Bronchial epithelial cell (primary cell): ENCODE measurements around the gene REXO4. TPM values are rescaled to one million over a fixed set of nuclear protein-coding genes. Genes with fewer than 3 reads are reported as not detected.

Source experiments
- DNase-seq: peaks from one replicate; pipeline ENCODE4 v3.0.0-alpha.2; 2010; ENCODE audit warnings: low read depth
- FAIRE-seq: peaks from 2 replicates; lab custom pipeline; 2011; peaks lifted over from hg19 to GRCh38; lab: Jason Lieb, UNC
- H3K27me3 ChIP-seq: 2 replicates; pipeline ENCODE4 v1.5.1; 2011; ENCODE audit warnings: low read length; ENCODE audit not compliant: control insufficient read depth, insufficient read depth
- H3K36me3 ChIP-seq: 2 replicates; pipeline ENCODE4 v1.5.1; 2011; ENCODE audit warnings: low read length; ENCODE audit not compliant: control insufficient read depth, insufficient read depth
- H3K4me3 ChIP-seq: 2 replicates; pipeline ENCODE4 v1.5.1; 2011; ENCODE audit warnings: mild to moderate bottlenecking, low read depth, low read length, control low read depth
- total RNA-seq: library from RNA; depleted of rRNA; stranded (reverse); fragments of >200 nt; gene quantifications from 2 replicates; pipeline ENCODE4 v1.2.1, GENCODE V29; 2014
- TF ChIP-seq, protein P1 (sequence below): IDR thresholded peaks from 2 replicates; pipeline ENCODE4 v1.5.1; 2011; ENCODE audit warnings: mild to moderate bottlenecking, moderate library complexity, low read length, control low read depth, inconsistent platforms; ENCODE audit not compliant: insufficient read depth, severe bottlenecking

Gene REXO4
- total RNA-seq, 1 donor from 2014 or later, result 15.5 TPM

DNA sequence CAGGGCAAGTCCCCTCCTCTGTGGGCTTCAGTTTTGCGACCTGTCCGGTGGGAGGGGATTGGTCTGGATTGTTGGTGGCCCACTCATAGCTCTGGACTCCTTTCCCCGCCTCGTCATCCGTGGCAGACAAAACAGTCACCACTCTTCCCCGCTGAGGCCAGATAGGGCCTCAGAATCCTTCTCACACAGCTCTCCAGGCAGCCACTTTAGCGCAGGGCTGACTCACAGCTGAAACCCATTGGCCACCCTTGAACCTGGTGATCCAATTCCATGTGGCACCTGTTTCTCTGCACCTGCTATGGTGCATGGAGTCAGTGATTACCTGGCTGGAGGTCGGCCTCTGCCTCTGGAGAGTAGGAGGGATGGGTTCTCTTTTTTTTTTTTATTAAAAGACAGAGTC lies 26.2 kb upstream of the REXO4 start:
- no peak overlapping the region for H3K4me3 ChIP-seq
- FAIRE-seq, result no peak
- peaks cover 3% of the 10 kb centered on the region for H3K27me3 ChIP-seq
- peak; percentile 12 for DNase-seq
- TF ChIP-seq, protein P1, sequence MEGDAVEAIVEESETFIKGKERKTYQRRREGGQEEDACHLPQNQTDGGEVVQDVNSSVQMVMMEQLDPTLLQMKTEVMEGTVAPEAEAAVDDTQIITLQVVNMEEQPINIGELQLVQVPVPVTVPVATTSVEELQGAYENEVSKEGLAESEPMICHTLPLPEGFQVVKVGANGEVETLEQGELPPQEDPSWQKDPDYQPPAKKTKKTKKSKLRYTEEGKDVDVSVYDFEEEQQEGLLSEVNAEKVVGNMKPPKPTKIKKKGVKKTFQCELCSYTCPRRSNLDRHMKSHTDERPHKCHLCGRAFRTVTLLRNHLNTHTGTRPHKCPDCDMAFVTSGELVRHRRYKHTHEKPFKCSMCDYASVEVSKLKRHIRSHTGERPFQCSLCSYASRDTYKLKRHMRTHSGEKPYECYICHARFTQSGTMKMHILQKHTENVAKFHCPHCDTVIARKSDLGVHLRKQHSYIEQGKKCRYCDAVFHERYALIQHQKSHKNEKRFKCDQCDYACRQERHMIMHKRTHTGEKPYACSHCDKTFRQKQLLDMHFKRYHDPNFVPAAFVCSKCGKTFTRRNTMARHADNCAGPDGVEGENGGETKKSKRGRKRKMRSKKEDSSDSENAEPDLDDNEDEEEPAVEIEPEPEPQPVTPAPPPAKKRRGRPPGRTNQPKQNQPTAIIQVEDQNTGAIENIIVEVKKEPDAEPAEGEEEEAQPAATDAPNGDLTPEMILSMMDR, result no peak
- H3K36me3 ChIP-seq, result no peaks in the 10 kb centered on the region

DNA sequence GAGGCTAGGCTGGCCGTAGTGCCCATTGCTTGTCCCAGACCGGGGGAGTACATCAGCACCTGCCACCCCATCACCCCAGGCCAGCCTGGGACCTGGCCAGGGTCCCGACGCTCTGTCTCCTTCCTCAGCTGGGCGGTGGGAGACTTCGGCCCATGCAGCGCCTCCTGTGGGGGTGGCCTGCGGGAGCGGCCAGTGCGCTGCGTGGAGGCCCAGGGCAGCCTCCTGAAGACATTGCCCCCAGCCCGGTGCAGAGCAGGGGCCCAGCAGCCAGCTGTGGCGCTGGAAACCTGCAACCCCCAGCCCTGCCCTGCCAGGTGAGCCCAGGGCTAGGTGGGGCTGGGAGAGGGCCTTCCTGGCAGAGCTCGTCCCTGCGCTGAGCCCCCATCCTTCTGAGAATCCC lies 25.4 kb upstream of the REXO4 start:
- DNase-seq (no peak), FAIRE-seq (no peak)
- TF ChIP-seq, protein P1, result no peak
- H3K4me3 ChIP-seq, result no peak overlapping the region
- peaks cover 3% of the 10 kb centered on the region for H3K27me3 ChIP-seq
- H3K36me3 ChIP-seq, result no peaks in the 10 kb centered on the region

DNA sequence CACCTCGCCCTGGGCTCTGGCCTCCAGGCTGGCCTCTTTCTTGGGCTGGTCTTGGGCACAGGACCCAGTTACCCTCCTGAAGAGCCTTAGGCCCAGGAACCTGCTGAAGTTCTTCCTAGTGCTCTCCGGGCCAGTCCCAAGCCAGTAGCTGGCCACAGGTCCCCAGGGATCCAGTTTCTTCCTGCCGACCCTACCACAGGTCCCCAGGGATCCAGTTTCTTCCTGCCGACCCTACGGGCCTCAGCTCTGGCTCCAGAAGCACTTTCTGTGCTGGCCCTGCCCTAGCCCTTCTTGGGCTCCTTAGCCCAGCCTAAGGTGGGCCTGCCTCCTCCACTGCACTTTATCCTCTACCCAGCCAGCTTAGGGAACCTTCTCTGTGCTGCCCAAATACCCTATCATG lies 23.8 kb upstream of the REXO4 start:
- no peak overlapping the region for H3K4me3 ChIP-seq
- no peak for FAIRE-seq

DNA sequence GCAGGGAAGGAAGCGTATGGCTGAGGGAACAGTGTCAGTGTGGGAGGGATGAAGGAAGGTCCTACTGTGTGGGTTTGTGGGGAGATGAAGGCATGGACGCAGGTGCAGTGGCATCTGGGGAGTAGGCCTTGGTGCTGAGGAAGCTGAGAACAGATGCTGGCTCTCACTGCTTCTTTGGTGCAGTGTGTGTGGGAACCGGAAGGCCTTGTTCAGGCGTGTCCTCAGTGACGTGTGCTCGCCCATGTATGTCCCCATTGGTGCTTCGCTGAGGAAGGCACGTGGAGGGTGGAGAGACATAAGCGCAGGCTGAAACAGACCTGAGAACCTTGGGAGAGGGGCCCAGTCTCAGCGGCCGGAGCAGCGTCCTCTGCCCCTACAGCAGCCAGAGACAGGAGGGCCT lies 23.1 kb upstream of the REXO4 start:
- H3K27me3 ChIP-seq, result peaks cover 3% of the 10 kb centered on the region
- DNase-seq, result no peak
- TF ChIP-seq, protein P1, result no peak

More for the DNA sequence above, 23.8 kb upstream of the REXO4 start:
- peaks cover 3% of the 10 kb centered on the region for H3K27me3 ChIP-seq
- DNase-seq, result no peak
- TF ChIP-seq, protein P1, result no peak
- H3K36me3 ChIP-seq, result no peaks in the 10 kb centered on the region

DNA sequence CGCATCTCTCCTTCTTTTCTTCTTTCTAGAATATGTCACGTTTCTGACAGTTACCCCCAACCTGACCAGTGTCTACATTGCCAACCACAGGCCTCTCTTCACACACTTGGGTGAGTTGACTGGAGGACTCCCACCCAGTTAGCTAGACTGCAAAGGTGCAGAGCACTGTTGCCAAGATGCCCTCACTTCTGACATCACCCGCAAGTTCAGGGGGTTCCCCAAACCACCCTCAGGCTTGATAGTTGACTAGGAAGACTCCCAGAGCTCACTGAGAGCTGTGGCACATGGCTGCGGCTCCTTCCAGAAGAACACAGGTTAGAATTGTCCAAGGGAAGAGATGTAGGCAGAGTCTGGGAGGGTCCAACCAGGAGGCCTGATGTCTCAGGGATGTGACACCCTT lies 21.5 kb upstream of the REXO4 start:
- TF ChIP-seq, protein P1, result no peak
- DNase-seq (no peak), FAIRE-seq (peak; percentile 55)
- Histone ChIP-seq H3K36me3 (no peaks in the 10 kb centered on the region), H3K27me3 (no peaks in the 10 kb centered on the region), H3K4me3 (no peak overlapping the region)

More for the DNA sequence above, 23.1 kb upstream of the REXO4 start:
- H3K36me3 ChIP-seq, result no peaks in the 10 kb centered on the region
- no peak for FAIRE-seq
- H3K4me3 ChIP-seq, result no peak overlapping the region
